ENCODE measurements around the gene SNN.
A peak's percentile ranks its signal among the peaks of the same experiment; 100 is the strongest.

Gene SNN

DNA sequence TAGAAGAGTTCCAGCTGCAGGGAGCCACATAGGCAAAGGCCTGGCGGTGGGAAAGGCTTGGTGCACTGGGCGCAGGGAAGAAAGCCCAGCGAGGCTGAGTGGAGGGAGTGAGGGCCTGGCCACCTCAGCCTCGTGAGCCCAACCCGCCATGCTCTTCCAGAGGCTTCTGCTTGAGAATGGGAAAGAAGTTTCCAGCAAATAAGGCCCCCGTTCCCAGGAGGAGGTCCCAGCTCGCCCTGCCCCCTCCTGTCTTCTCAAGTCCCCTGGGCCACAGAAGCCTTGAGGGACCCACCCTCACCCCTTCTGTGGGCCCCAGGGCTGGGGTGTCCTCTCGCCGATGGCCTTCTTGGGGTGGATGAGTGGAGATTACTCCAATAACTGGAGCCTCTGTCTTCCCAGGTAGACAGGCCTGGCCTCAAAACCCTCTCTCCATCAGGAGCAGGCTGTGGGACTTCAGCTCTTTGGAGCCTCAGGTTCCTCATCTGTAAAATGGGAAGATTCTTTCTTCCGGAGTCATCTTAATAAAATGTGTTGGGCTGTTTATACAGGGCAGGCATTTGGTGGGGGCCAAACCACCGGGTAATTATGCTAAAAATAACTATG, 933 bp upstream of the SNN start:
- no peak for DNase-seq (ENCODE audit: low read depth)

- DNase-seq (ENCODE audit: low read depth) = no peak
These were observed 546 bp downstream of the SNN start for GRCh38 chr16:11668623-11669379.

- peak; percentile 22 for DNase-seq (ENCODE audit: low read depth)
These were observed 1.3 kb downstream of the SNN start for GRCh38 chr16:11669380-11670146.

GRCh38 chr16:11670171-11671131, 2.2 kb downstream of the SNN start:
- no peak for DNase-seq (ENCODE audit: low read depth)

DNA sequence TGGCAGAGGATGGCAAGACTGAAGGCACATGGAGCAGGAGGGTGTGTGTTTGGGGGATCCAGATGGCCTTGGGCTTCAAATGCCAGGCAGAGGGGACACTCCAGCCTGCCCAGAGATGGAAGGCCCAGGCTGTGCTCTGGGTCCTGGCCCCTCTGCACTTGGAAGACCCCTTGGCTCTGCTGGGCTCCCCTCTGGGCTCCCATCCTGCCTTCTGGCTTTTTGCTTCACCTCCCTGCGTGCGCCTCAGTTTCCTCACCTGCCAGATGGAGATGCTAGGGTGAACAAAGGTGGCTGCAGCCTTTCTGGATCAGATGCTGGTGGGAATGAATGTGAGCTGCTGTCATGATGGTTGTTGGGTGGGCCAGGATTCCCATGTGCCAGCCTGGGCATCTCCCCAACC, 3.0 kb downstream of the SNN start:
- DNase-seq (ENCODE audit: low read depth) = no peak

GRCh38 chr16:11671676-11672075, 3.4 kb downstream of the SNN start:
- no peak for DNase-seq (ENCODE audit: low read depth)

GRCh38 chr16:11672206-11673090, 4.2 kb downstream of the SNN start:
- no peak for DNase-seq (ENCODE audit: low read depth)

- DNase-seq (ENCODE audit: low read depth) = no peak
These were observed 5.1 kb downstream of the SNN start for GRCh38 chr16:11673091-11674000.

GRCh38 chr16:11674001-11674817, 6.0 kb downstream of the SNN start:
- no peak for DNase-seq (ENCODE audit: low read depth)

GRCh38 chr16:11674818-11675560, 6.7 kb downstream of the SNN start:
- no peak for DNase-seq (ENCODE audit: low read depth)

DNA sequence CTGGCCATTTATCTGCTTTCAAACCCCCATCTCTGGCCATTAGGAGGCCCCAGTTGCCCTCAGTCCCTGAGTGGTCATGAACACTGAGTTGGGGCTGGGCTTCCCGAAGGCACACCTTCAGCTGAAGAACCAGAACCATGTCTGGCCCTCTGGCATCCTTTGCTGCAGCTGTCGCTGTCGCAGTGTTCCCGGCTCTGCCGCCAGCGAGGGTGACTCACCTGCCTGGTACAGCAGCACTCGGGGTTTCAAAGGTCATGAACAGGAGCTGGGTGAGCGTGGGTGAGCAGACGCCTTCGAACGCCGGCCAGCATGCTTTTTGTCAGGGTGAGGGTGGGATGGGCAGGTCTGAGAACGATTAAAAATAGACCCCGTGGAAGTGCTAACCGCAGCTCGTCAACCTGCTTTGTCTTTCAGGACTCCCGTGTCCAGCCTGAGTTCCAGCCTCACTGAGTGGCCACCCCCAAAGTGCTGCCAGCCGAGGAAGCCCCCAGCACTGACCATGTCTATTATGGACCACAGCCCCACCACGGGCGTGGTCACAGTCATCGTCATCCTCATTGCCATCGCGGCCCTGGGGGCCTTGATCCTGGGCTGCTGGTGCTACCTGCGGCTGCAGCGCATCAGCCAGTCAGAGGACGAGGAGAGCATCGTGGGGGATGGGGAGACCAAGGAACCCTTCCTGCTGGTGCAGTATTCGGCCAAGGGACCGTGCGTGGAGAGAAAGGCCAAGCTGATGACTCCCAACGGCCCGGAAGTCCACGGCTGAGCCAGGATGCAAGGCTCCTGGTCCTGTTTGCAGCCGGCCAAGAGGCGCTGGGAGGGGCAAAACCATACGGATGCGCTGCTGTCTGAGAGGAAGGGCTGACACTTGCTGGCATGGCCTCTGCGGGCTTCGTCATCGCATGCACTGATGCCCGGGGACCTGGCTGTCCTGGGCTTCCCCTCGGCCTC, 7.6 kb downstream of the SNN start:
- DNase-seq (ENCODE audit: low read depth) = no peak

GRCh38 chr16:11676799-11677198, 8.5 kb downstream of the SNN start:
- no peak for DNase-seq (ENCODE audit: low read depth)

DNA sequence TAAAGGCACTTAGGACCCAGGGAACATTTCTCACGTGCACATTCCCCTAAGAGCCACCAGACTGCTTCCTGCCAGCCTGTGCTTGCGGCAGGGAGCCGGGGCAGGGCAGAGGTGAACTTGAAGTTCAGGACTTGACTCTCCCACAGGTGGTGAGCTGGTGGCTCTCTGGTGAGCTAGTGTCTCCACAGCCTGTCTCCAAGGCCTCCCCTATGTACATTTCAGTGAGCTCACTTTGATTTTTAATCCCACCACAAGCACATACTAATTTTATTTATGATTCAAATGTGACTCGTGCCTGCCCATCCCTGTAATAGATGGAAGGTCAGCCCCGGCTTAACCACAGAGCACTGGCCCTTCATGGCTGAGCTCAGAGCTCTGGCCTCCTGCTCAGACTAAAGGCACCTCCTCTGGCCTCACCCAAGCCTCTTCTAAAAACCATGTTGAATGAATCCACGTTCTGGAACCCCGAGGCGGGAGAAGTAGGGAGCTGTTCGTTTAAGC, 9.2 kb downstream of the SNN start:
- no peak for DNase-seq (ENCODE audit: low read depth)

DNA sequence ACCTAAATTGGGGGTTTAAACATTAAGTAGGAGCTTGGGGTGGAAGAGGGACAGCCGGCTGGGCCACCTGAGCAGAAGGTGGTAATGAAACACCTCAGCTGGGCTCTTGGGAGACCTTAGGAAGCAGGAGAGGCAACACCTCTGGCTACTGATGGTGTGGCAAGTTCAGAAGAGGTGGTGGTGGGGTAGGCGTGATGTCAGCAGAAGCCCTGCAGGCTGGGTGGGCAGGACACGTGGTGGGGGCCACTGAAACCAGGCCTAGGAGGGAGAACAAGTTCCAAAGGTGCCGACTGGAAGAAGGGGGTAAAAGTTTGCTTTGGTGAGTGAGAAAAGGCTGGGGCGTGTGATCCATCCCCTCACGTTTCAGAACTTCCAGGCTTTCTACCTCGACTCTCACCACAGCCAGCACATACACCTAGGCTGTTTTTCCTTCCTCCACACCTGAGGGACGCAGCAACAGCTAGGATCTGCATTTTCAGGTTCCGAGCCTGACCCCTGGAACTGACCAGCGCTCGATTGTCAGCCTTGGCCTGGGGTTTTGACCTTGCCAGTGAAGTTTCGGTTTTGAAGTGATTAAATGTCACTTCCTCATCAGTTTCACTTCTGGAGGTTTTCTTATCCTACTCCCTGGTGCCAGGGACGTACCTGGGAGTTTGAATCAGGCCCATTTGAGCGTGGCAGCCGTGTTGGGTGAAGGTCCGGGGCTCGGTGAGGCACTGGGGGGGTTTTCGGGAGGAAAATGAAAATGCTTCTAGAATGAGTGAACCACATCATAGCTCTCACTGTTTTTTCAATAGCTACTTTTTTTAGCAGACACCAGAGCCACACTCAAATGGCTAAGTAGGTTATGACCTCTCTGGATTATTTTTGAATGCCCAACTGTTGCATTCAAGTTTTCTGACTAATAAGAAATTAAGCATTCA, 10.0 kb downstream of the SNN start:
- no peak for DNase-seq (ENCODE audit: low read depth)

DNA sequence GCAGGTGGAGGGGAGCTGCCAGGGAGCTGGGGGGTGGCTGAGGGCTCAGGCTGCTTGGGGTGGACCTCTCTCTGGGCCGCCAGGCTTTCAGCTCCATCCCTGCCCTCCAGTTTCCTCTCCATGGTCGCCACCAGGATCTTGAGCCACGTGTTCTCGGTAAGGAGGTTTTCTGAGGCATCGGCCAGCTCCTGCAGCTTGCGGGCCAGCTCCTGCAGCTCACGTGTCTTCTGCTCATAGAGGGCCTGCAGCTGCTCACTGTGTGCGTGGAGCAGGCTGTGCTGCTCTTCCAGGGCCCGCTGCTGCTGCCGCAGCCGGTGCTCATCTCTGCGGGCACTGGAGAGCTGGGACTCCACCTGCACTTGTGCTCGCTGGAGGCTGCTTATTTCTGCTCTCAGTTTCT, 11.0 kb downstream of the SNN start:
- no peak for DNase-seq (ENCODE audit: low read depth)

Measured in fibroblast of gingiva (primary cell).